GM19438 (cell line): Measurements from ENCODE around the gene STK11.

Experiments
- ATAC-seq: cut with Tn5 transposase; IDR thresholded peaks from one replicate; pipeline ENCODE4 v1.9.1; 2021; ENCODE audit warnings: low read depth; ENCODE audit not compliant: unreplicated experiment

Gene STK11

DNA sequence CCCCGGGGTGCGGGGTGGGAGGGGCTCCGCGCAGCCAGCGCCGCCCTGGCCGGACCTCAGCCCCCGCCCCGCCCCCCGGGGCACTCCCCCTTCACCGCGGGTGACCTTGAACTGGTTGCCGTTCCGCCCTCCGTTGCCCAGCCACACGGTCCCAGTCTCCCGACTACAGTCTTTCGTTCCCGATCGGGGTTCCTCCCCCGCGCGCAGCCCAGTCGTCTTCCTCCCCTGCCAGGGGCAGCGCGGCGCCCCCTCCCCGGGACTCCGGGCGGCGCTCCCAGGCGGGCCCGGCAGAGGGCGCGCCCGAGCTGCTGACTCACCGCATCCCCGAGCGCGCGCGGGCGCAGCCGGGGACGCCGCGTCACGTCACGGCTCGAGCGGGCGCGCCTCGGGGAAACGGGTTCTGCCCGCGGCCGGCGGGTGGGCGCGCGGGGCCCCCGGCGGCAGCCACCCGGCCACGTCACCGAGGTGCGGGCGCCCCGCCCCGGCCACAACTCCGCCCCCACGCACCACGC lies 43.3 kb downstream of the STK11 start:
- ATAC-seq: peak; percentile 24

DNA sequence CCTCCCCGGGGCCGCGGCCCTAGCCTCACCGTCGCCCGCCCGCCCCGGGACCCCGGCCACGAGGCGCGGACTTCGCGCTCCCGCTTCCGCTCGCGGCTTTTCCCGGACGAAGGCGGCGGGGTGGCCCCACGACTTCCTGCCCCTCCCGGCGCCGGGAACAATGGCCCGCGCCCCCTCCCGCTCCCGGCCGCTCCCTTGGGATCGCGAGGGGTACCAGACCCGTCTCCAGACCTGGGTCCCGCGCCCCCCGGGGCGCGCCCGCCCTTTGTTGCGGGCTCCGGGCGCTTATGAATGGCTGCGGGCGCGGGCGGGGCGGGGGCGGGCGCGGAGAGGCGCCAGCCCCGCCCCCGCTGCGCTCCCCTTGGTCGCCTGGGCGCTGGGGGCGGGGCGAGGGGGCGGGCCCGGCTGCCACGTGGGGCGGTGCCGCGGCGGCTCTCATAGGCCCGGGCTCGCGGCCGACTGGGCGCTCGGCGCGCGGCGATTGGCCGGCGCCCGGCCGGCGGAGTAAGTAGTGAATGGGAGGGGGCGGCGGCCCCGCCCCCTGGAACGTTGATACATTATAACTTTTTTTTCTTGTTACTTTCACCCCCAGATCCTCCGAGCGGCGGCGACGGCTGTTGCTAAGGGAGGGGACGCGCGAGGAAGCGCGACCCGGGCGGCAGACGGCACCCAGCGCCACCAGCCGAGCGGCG lies 43.9 kb downstream of the STK11 start:
- ATAC-seq: peak; percentile 34

DNA sequence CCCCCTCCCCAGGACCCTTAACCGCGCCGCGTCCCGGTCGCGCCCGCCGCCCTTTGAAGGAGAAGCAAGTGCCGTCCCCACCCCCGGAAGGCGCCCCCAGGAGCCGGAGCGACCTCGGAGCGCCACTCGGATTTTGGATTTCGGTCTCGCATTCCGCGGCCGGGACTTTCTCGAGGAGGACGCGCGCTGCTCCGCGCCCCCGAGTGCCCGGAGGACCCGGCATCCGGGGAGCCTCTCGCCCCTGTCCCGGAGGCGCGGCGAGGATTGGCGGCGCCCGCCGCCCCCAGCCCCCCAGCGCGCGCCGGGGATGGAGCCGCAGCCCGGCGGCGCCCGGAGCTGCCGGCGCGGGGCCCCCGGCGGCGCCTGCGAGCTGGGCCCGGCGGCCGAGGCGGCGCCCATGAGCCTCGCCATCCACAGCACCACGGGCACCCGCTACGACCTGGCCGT lies 44.4 kb downstream of the STK11 start:
- no peak for ATAC-seq

DNA sequence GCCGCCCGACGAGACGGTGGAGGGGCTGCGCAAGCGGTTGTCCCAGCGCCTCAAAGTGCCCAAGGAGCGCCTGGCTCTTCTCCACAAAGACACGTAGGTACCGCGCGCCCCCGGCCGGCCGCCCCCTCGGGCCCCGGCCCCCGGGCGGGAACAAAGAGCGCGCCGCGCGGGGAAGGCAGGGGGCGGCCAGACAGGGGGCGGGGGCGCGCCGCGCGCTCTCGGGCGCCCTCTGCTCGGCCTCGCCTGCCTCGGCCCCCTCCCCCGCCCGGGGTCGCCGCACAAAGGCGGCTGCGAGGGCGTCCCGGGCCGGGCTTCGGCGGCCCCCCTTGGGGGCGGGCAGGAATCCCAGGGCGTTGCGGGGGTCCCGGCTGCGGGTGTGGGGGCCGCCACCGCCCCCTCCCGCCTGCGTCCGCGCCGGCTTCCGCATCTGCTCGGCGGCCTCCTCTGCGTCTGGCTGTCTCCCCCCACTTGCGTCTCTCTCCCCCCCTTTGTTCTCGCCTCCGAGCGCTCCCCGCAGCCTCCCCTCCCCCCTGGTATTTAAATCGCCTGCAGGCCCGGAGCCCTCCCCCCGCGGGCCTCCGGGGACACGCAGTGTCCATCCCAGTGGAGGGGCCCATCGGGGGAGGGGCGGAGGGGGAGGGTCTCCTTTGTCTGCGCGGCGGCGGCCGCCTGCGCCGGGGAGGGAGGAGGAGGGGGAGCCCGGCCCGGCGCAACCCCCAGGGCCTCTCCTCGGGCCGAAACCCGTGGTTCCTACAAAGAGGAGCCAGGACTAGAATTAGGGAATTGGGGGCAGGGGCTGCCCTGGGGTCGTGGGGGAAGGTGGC lies 45.1 kb downstream of the STK11 start:
- no peak for ATAC-seq

DNA sequence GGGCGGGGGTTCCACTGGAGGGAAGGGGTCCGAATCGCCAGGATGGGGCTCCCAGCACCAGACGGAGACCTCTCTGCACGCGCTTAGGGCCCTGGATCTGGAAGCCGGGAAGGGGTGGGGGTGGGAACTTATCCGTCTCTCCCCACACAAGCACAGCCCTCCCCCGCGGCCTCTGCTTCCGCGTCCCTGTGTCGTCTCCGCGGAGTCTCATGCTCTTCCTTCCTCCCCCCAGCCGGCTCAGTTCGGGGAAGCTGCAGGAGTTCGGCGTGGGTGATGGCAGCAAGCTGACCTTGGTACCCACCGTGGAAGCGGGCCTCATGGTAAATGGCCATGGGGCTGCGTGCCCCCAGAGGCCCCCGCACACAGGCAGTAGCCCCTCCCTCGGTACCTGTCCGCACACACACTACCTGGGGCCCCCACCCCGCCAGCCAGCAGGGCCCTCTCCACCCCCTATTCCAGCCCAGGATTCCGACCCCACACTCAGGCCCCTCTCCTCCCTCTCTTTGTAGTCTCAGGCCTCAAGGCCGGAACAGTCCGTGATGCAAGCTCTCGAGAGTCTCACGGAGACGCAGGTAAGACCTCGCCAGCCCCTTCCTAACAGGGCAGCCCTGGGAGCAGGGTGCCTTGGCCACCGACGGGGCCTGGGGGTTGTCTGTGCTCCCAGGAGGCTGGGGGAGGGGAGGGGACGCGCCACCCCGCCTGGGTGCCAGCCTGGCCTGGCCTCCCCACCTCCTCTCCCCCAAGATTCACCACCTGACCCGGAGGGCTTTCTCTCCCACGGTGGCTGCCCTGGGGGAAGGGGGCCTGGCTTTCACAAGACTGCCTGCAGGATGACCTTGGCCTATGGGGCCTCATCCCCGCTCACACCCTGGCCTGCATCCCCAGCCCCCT lies 46.0 kb downstream of the STK11 start:
- ATAC-seq: no peak

GRCh38 chr19:1252221-1252820 lies 46.7 kb downstream of the STK11 start:
- ATAC-seq: no peak

DNA sequence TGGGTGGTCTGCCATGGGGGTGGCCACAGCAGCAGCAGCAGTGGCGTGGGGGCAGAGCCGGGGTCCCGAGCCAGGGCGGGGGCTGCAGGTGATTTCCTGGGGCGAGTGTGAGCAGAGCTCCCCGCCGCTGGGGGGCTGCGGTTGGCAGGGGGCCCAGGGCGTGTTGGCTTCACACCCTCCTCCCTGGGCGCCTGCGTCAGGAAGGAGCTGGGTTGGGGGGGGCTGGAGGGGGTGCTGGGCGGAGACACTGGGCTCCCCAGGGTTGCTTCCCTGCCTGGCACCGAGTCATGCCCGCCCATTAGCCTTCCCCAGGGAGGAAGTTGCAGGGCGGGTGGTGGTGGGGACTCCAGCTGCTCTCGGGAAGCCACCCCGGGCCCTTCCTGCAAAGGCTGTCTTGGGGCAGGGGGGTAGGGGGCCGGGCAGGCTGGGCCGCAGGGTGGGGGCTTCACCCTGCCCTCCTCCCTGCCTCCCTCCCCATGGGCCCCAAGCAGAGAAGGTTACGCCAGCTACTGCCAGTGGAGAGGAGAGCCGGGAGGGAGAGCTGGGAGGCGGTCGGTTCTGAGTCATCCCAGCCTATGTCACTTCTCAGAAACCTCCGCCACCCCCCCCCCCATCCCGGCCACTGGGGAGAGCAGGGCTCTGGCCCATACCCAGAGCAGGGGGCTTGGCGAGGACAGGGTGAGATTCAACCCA lies 47.4 kb downstream of the STK11 start:
- no peak for ATAC-seq

DNA sequence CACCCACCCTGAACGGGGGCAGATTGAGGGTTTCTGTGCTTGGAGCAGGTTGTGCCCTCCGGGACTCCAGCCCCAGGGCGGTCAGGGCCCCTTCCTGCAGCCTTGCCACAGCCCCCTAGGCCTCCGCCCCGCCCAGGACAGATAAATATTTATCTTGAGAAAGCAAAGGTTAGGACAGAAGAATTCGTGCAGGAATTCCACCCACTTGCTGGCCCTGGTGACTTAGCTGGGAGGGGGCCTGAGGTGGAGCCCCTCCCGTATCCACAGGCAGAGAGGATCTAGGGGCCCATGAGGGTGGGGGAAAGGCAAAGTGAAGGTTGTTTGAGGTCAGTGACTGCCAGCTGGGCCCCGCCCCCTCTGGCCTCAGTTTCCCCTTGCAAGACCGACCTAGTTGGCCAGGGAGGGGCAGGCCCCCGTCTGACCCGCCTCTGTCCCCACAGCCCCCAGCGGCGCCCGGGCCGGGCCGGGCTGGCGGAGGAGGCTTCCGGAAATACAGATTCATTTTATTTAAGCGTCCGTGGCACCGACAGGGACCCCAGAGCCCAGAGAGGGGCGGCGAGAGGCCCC lies 48.0 kb downstream of the STK11 start:
- ATAC-seq: no peak

GRCh38 chr19:1254081-1254527 lies 48.5 kb downstream of the STK11 start:
- ATAC-seq: no peak

DNA sequence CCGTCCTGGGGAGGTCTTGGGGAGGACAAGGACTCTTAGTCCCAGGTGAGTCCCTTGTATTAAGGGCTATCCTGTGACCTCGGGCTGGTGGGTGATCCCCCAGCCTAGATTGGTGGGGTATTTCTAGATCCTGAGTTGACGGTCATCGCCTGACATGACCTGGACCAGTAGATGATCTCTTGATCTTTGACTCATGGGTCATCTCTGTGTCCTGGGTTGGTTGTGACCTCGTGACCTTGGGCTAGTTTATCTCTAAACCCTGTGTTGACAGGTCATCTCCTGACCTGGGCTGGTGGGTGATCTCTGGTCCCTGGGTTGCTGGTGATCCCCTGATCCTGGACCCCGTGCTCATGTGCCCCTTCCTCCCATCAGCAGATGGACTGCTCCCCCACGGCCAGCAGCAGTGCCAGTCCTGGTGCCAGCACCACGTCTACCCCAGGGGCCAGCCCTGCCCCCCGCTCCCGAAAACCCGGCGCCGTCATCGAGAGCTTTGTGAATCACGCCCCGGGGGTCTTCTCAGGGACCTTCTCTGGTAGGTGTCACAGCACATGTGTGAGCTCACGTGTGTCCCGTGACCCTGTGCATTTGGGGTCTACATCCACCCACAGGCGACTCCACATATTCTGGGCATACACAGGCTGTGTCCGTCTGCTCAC lies 49.1 kb downstream of the STK11 start:
- ATAC-seq: no peak

DNA sequence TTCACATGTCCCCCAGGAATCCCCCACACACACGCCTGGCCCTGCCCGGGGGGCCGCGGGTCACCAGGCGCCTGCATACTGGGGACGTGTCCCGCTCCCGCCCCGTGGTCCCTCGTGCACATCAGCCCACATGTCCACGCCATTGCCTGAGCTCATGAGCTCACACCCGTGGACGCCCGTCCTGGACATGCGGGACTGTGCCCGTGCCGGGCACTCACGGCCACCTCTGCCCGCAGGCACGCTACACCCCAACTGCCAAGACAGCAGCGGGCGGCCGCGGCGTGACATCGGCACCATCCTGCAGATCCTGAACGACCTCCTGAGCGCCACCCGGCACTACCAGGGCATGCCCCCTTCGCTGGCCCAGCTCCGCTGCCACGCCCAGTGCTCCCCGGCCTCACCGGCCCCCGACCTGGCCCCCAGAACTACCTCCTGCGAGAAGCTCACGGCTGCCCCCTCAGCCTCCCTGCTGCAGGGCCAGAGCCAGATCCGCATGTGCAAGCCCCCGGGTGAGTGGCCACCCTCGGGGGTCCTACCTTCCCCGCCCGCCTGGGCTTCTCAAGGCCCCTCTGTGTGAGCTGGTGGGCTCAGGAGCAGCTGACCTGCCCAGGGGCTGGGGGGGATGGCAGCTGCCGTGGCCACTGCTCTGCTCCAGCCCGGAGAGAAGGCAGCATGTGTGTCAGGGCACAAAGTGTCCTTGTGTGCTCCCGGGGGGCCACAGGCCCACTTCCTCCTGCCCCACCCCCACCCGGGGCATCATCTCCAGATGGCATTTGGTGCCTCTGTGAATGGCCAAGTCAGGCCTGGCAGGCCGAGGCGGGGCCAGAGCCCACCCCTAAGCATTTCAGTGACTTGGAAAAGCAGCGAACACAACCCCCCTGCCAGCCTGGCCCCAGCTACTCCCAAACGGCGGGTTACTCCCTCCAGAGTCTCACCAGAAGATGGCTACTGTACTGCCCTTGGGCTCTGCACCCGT lies 49.9 kb downstream of the STK11 start:
- no peak for ATAC-seq

- ATAC-seq: no peak
These were observed 51.3 kb downstream of the STK11 start for GRCh38 chr19:1256646-1257474.

DNA sequence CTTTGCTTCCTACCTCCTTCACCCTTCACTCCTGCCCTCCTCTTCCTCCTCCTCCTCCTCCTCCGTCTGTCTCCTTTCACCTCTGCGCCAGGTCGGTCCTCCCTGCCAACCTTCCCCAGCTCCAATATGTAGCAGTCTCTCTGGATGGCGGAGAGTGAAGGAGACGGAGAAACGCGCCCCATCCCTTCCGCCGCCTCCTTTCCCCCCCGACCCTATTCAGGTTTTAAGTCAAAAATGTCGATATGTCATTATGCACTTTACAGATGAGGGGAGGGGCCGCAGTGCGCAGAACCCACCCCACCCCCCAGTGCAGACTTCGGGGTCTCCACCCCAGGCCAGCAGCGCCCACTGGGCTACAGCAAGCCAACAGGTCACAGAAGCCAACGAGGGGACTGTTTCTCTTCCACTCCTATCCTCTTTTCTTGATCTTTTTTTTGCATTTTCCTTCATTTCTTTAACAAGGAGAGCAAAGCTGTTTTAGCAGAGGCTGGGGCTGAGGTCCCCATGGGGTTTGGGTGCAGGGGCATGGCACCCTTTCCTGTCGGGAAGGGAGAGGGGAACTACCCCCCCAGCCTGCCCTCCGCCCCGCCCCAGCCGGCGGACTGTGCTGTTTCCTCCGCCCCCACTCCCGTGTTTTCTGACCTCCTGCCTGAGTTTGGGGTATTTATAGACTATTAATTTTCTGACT lies 52.0 kb downstream of the STK11 start:
- no peak for ATAC-seq

DNA sequence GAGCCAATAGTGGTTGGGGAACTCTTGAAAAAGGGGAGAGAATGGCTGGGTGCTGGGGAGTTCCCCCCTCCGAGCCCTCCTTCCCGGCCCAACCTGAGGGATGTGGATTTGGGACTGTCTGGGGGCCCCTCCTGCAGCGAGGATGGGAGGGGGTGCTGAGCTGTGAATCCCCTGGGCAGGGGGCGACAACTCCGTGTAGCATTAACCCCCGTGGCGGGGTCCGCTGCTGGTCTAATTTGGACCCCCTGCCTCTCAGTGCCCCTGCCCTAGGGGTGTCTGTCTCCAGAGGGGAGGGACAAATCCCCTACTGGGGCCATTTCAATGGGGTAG lies 52.5 kb downstream of the STK11 start:
- no peak for ATAC-seq

DNA sequence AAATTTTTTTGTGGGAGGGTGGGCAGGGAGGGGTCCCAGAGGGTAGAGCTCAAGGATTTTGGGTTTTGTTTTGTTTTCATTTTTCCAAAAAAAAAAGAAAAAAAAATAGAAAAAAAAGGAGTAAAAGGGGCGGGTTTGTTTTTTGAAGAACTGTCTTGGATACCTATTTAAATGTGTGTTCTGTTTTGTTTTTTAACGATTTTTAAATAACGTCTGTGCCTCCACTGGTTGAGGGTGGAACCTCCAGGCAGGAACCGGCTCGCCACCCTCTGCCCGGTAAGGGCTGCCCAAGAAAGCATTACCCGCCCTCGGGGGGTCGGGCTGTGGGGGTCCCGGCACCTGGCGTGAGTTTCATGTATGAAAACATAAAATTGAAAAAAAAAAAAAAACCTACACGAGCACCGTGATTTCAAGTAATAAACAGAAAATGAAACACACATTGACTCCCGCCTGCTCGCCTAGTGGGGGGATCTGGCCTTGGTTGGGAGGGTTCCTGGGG lies 53.2 kb downstream of the STK11 start:
- ATAC-seq: no peak

DNA sequence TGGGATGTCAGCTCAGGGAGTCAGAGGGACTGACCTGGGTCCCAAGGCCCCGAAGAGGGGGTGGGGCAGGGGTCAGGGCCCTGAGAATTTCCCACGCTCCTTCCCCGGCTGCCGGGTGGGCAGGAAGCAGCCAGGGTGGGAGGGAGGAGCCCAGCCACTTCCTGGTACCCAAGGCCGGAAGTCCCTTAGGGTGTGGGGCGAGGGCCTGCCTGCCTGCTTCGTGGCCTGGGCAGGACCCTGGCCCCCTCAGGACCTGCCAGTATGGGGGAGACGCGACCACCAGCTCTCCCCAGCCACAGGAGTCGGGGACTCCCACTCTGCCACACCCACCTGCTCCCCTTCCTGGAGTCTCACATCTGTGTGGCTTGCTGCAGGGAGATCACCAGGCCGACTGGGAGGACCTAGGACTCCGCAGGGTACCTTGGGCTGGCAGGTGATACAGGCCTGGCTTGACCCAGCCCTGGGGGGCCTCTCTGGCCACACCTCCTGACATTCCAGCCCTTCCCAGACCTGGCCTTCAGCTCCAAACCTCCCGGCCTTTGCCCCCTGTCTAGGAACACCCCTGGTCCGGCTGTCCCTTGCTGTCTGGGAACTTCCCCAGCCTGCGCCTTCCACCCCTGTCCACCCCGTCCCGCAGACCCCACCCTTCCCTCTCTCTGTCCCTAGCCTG lies 53.8 kb downstream of the STK11 start:
- no peak for ATAC-seq
